Cardiac atrium fibroblast (primary cell): Measurements from ENCODE around the gene LINS1. TPM values are rescaled to one million over a fixed set of nuclear protein-coding genes. Genes with fewer than 3 reads are reported as not detected.

Experiments
- total RNA-seq: library from RNA; depleted of rRNA; stranded (reverse); fragments of >200 nt; gene quantifications from 2 replicates; pipeline ENCODE4 v1.2.3, GENCODE V29; 2015

LINS1 gene, protein sequence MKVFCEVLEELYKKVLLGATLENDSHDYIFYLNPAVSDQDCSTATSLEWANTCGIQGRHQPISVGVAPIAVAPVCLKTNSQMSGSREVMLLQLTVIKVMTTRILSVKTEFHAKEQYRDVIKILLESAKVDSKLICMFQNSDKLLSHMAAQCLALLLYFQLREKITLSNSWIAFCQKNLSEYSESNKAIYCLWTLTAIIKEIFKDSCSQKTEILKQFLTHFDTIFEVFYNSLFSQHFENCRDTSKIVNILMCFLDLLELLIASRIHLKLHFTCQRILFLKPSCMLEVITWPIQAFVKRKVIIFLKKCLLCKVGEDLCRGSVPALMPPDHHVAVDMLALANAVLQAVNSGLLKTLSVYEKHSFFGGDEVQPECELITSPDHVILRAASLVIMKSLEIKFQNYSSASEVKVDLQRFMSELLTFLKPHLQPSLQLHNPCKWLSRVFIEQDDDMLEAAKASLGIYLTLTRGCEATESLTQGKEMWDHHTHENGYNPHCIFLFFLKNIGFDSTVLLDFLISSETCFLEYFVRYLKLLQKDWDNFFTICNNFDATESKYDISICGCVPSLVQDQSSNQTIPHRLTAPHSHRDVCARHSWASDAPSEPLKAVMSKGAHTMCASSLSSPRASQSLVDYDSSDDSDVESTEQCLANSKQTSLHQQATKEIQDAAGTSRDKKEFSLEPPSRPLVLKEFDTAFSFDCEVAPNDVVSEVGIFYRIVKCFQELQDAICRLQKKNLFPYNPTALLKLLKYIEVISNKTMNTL
- 8.9 and 16.4 TPM in 2 replicates for total RNA-seq

DNA sequence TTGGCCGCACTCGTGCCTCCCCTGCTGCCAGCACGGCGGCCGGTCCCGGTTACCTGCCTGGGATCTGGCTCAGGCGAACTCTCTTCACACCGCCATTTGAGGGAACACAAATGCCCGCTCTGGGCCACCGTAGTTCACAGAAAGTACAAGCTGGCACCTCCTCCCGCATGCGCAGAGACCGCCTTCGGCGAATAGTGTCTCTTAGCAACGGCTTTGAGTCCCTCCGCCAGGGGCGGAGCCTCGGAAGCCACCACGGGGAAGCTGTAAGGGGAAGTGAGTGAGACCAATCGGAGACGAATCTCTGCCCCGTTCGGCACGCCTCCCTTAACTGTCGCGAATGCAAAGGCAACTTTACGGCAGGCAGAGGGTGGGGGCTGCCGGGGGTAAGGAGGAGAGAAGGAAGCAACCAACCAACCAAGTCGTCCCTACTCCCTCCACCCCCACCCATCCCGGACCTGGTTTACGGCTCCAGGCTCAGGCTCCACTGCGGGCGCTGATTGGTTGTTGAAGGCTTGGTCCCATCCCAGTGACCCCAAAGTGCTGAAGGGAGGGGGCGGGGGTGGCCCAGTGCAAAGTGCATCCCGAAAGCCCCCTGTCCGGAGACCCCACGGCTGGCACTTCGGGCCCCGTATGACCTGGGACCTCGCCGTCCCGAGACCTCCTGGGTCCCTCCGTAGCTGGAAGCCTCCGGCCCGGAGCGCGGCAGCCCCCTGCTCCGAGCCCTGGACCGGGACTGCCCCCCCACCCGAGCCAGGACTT lies at the start of gene LINS1, which contains the start of gene ASB7:
Gene LINS1 (minus strand): TSS at position 121 of the 759 bp plus-strand sequence. CDS start 21,342 bp downstream, outside the sequence.
Gene ASB7 (plus strand): TSS at position 526 of the 759 bp plus-strand sequence. CDS start 9,628 bp downstream, outside the sequence.

DNA sequence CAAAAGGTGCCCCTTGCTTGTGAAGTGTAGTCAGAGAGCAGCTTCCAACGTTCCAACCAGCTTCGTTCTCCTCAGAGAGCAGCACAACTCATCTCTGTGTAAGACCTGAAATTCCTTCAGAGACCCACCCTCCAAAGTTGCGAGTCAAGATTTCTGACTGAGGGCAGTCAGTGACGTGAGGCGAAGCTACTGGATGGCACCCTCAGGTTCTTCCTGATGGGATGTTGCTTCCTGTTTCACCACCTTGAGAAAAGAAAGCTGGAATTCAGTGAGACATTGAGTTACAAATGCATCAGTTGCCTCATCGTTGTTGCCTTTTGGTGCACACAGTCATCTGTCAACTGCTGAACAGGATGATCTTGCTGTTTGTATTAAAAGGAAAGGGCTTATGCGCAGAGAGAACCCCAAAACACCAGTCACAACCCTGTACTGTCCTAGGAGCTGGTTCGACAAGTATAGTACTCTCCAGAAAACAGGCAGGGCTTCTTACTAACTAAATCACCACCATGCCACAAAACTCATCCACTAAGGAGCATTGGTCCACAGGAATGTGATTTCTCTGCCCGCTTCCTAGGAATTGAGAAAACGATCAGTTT lies 73.1 kb downstream of the LINS1 start, which contains the start of gene CERS3:
Gene CERS3 (minus strand): TSS at position 118 of the 596 bp plus-strand sequence. CDS start 27,101 bp downstream, outside the sequence.

Other genes starting within 250 kb of the LINS1 start
- gene CERS3, start 73.2 kb downstream of the LINS1 start, total RNA-seq: not detected in 2 replicates
- gene ASB7, start 405 bp upstream of the LINS1 start, total RNA-seq: 6.1 and 9.7 TPM in 2 replicates